HepG2 (cell line): ENCODE measurements around the gene SLC26A2. TPM values are rescaled to one million over a fixed set of nuclear protein-coding genes. Genes with fewer than 3 reads are reported as not detected.

Experiments used
- ESRRA ChIP-seq: sonication (generic); formaldehyde crosslinking; IDR thresholded peaks from 2 replicates; pipeline ENCODE4 v1.5.1; 2020; ENCODE audit warnings: mild to moderate bottlenecking, low read depth, missing genetic modification reagents
- FLYWCH1 ChIP-seq: sonication (generic); formaldehyde crosslinking; IDR thresholded peaks from 2 replicates; pipeline ENCODE4 v1.8.1; 2023; ENCODE audit warnings: mild to moderate bottlenecking, missing genetic modification reagents
- GATAD2A ChIP-seq: IDR thresholded peaks from 2 replicates; pipeline ENCODE4 v1.6.1; 2016
- HIVEP1 ChIP-seq: sonication (generic); formaldehyde crosslinking; IDR thresholded peaks from 2 replicates; pipeline ENCODE4 v1.4.0; 2020; ENCODE audit warnings: mild to moderate bottlenecking, missing genetic modification reagents
- MAFK ChIP-seq, 2 experiments: IDR thresholded peaks in 1 of 2; conservative IDR thresholded peaks in 1 of 2; 2 replicates each; pipeline ENCODE4 v1.6.1; 2011; ENCODE audit warnings: improper control_type of control experiment in 2 of 2, low read length in 2 of 2
- PHF21A ChIP-seq: sonication (generic); formaldehyde crosslinking; IDR thresholded peaks from 2 replicates; pipeline ENCODE4 v1.5.0; 2020; ENCODE audit warnings: mild to moderate bottlenecking, missing genetic modification reagents
- RFX1 ChIP-seq: fragments of 450-650 bp; IDR thresholded peaks from 2 replicates; pipeline ENCODE4 v1.6.1; 2017
- SNRNP70 ChIP-seq: fragments of 200-400 bp; formaldehyde crosslinking; IDR thresholded peaks from 2 replicates; pipeline ENCODE4 v1.6.1; 2017; ENCODE audit warnings: mild to moderate bottlenecking, low read depth, low read length, moderate library complexity
- ZNF615 ChIP-seq: sonication (generic); formaldehyde crosslinking; IDR thresholded peaks from 2 replicates; pipeline ENCODE4 v1.5.0; 2020; ENCODE audit warnings: mild to moderate bottlenecking, missing genetic modification reagents, borderline replicate concordance
- polyA plus RNA-seq, 8 experiments: library from polyadenylated mRNA; depleted of rRNA in 3 of 8; stranded (reverse) in 7 of 8; unstranded in 1 of 8; fragments of >200 nt; fragmentation: Illumina TruSeq in 4 of 8; extraction: Trizol in 4 of 8; gene quantifications; 2 replicates each; pipeline versions ENCODE4 v1.2.1 to v1.2.3, GENCODE V29; 2011 to 2016; ENCODE audit warnings: low read depth in 4 of 8, missing spikeins in 1 of 8, mixed read lengths in 1 of 8; ENCODE audit not compliant: insufficient read depth in 1 of 8
- total RNA-seq, 5 experiments: library from RNA; depleted of rRNA; stranded (reverse); fragments of >200 nt; fragmentation: Illumina TruSeq; extraction: Trizol; gene quantifications; 2 replicates each; pipeline ENCODE4 v1.2.3, GENCODE V29; 2016; ENCODE audit warnings: low read depth in 1 of 5
- TF ChIP-seq, protein P1 (sequence below): sonication (generic); formaldehyde crosslinking; conservative IDR thresholded peaks from 2 replicates; pipeline ENCODE4 v1.4.0; 2020; ENCODE audit warnings: mild to moderate bottlenecking, missing genetic modification reagents, moderate library complexity
- TF ChIP-seq, protein P2 (sequence below): IDR thresholded peaks from 2 replicates; pipeline ENCODE4 v1.4.0; 2020; ENCODE audit warnings: mild to moderate bottlenecking, missing genetic modification reagents
- TF ChIP-seq, protein P3 (sequence below): sonication (generic); formaldehyde crosslinking; IDR thresholded peaks from 2 replicates; pipeline ENCODE4 v1.4.0; 2020; ENCODE audit warnings: missing genetic modification reagents, borderline replicate concordance
- TF ChIP-seq, protein P4 (sequence below): sonication (generic); formaldehyde crosslinking; IDR thresholded peaks from 2 replicates; pipeline ENCODE4 v1.5.0; 2020; ENCODE audit warnings: mild to moderate bottlenecking, missing genetic modification reagents
- TF ChIP-seq, protein P5 (sequence below): sonication (generic); formaldehyde crosslinking; IDR thresholded peaks from 2 replicates; pipeline ENCODE4 v1.5.1; 2020; ENCODE audit warnings: mild to moderate bottlenecking, moderate library complexity, missing genetic modification reagents

Gene SLC26A2
- total and polyA plus RNA-seq, 2 of the 13 experiments (the other 11 are each of a cell fraction or from before 2014, with no cell fraction given): 2.2 to 7.9 TPM

DNA sequence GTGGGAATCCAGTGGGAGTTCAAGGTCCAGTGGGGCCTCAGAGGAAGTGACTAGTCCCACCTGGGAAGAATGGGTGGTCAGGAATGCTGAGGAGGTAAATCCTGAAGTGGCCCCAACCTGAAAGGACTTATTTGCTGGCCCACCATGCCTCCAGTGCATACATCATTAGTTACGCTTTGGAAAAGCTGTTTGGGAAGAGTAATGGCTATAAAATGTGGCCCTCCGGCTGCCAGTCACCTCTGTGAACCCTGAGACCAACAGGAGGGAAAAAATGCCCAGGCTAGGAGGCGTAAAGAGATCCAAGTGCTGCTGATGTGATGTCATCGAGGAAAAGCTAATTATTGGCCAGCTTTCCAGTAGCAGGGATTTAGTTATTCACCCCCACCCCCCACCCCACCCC, 2.7 kb upstream of the SLC26A2 start (continued):
- TF ChIP-seq, protein P1, sequence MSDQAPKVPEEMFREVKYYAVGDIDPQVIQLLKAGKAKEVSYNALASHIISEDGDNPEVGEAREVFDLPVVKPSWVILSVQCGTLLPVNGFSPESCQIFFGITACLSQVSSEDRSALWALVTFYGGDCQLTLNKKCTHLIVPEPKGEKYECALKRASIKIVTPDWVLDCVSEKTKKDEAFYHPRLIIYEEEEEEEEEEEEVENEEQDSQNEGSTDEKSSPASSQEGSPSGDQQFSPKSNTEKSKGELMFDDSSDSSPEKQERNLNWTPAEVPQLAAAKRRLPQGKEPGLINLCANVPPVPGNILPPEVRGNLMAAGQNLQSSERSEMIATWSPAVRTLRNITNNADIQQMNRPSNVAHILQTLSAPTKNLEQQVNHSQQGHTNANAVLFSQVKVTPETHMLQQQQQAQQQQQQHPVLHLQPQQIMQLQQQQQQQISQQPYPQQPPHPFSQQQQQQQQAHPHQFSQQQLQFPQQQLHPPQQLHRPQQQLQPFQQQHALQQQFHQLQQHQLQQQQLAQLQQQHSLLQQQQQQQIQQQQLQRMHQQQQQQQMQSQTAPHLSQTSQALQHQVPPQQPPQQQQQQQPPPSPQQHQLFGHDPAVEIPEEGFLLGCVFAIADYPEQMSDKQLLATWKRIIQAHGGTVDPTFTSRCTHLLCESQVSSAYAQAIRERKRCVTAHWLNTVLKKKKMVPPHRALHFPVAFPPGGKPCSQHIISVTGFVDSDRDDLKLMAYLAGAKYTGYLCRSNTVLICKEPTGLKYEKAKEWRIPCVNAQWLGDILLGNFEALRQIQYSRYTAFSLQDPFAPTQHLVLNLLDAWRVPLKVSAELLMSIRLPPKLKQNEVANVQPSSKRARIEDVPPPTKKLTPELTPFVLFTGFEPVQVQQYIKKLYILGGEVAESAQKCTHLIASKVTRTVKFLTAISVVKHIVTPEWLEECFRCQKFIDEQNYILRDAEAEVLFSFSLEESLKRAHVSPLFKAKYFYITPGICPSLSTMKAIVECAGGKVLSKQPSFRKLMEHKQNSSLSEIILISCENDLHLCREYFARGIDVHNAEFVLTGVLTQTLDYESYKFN (CRISPR knock-in tag): 0 out of 2 replicates have a peak, but pooled peaks have one; percentile 35
- TF ChIP-seq, protein P2, sequence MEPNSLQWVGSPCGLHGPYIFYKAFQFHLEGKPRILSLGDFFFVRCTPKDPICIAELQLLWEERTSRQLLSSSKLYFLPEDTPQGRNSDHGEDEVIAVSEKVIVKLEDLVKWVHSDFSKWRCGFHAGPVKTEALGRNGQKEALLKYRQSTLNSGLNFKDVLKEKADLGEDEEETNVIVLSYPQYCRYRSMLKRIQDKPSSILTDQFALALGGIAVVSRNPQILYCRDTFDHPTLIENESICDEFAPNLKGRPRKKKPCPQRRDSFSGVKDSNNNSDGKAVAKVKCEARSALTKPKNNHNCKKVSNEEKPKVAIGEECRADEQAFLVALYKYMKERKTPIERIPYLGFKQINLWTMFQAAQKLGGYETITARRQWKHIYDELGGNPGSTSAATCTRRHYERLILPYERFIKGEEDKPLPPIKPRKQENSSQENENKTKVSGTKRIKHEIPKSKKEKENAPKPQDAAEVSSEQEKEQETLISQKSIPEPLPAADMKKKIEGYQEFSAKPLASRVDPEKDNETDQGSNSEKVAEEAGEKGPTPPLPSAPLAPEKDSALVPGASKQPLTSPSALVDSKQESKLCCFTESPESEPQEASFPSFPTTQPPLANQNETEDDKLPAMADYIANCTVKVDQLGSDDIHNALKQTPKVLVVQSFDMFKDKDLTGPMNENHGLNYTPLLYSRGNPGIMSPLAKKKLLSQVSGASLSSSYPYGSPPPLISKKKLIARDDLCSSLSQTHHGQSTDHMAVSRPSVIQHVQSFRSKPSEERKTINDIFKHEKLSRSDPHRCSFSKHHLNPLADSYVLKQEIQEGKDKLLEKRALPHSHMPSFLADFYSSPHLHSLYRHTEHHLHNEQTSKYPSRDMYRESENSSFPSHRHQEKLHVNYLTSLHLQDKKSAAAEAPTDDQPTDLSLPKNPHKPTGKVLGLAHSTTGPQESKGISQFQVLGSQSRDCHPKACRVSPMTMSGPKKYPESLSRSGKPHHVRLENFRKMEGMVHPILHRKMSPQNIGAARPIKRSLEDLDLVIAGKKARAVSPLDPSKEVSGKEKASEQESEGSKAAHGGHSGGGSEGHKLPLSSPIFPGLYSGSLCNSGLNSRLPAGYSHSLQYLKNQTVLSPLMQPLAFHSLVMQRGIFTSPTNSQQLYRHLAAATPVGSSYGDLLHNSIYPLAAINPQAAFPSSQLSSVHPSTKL: 0 out of 2 replicates have a peak, but pooled peaks have one; percentile 8
- peak; percentile 33; the same call in 1 of the 2 replicates for TF ChIP-seq PHF21A
- TF ChIP-seq, protein P3, sequence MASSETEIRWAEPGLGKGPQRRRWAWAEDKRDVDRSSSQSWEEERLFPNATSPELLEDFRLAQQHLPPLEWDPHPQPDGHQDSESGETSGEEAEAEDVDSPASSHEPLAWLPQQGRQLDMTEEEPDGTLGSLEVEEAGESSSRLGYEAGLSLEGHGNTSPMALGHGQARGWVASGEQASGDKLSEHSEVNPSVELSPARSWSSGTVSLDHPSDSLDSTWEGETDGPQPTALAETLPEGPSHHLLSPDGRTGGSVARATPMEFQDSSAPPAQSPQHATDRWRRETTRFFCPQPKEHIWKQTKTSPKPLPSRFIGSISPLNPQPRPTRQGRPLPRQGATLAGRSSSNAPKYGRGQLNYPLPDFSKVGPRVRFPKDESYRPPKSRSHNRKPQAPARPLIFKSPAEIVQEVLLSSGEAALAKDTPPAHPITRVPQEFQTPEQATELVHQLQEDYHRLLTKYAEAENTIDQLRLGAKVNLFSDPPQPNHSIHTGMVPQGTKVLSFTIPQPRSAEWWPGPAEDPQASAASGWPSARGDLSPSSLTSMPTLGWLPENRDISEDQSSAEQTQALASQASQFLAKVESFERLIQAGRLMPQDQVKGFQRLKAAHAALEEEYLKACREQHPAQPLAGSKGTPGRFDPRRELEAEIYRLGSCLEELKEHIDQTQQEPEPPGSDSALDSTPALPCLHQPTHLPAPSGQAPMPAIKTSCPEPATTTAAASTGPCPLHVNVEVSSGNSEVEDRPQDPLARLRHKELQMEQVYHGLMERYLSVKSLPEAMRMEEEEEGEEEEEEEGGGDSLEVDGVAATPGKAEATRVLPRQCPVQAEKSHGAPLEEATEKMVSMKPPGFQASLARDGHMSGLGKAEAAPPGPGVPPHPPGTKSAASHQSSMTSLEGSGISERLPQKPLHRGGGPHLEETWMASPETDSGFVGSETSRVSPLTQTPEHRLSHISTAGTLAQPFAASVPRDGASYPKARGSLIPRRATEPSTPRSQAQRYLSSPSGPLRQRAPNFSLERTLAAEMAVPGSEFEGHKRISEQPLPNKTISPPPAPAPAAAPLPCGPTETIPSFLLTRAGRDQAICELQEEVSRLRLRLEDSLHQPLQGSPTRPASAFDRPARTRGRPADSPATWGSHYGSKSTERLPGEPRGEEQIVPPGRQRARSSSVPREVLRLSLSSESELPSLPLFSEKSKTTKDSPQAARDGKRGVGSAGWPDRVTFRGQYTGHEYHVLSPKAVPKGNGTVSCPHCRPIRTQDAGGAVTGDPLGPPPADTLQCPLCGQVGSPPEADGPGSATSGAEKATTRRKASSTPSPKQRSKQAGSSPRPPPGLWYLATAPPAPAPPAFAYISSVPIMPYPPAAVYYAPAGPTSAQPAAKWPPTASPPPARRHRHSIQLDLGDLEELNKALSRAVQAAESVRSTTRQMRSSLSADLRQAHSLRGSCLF (CRISPR knock-in tag): no peak
- no peak for TF ChIP-seq ZNF615 (CRISPR knock-in tag)
- TF ChIP-seq MAFK (conservative IDR thresholded peaks at IDR 0.05 in 1 of 2, IDR thresholded peaks at IDR 0.05 in 1 of 2; ENCODE audit: low read length in 2 of 2): 0 out of 4 replicates have a peak, but pooled peaks of 1 of the 2 experiments have one; percentile 13
- no peak for TF ChIP-seq SNRNP70
- no peak for TF ChIP-seq HIVEP1
- TF ChIP-seq ESRRA (CRISPR knock-in tag): no peak
- TF ChIP-seq RFX1: no peak
- TF ChIP-seq FLYWCH1 (CRISPR knock-in tag): no peak
- TF ChIP-seq, protein P4, sequence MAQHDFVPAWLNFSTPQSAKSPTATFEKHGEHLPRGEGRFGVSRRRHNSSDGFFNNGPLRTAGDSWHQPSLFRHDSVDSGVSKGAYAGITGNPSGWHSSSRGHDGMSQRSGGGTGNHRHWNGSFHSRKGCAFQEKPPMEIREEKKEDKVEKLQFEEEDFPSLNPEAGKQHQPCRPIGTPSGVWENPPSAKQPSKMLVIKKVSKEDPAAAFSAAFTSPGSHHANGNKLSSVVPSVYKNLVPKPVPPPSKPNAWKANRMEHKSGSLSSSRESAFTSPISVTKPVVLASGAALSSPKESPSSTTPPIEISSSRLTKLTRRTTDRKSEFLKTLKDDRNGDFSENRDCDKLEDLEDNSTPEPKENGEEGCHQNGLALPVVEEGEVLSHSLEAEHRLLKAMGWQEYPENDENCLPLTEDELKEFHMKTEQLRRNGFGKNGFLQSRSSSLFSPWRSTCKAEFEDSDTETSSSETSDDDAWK: no peak
- TF ChIP-seq GATAD2A (CRISPR knock-in tag): 0 out of 2 replicates have a peak, but pooled peaks have one; percentile 34
- TF ChIP-seq, protein P5, sequence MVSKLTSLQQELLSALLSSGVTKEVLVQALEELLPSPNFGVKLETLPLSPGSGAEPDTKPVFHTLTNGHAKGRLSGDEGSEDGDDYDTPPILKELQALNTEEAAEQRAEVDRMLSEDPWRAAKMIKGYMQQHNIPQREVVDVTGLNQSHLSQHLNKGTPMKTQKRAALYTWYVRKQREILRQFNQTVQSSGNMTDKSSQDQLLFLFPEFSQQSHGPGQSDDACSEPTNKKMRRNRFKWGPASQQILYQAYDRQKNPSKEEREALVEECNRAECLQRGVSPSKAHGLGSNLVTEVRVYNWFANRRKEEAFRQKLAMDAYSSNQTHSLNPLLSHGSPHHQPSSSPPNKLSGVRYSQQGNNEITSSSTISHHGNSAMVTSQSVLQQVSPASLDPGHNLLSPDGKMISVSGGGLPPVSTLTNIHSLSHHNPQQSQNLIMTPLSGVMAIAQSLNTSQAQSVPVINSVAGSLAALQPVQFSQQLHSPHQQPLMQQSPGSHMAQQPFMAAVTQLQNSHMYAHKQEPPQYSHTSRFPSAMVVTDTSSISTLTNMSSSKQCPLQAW (CRISPR knock-in tag): no peak
